Measurements from ENCODE around the gene COX6B2.
"Not testable (repeated sequence)": the region's sequence is repeated elsewhere in the genome, so short reads cannot be mapped to it uniquely, and the experiment has no call there.

Gene COX6B2

GRCh38 chr19:55333870-55334269 lies 20.6 kb downstream of the COX6B2 start:
- TF ChIP-seq EZH2 (optimal IDR thresholded peaks at IDR 0.05; ENCODE audit: low read depth, low read length) (no peak), EZH2phosphoT487 (IDR thresholded peaks at IDR 0.05; ENCODE audit: low read length) (no peak)
- TF ChIP-seq, protein P1, sequence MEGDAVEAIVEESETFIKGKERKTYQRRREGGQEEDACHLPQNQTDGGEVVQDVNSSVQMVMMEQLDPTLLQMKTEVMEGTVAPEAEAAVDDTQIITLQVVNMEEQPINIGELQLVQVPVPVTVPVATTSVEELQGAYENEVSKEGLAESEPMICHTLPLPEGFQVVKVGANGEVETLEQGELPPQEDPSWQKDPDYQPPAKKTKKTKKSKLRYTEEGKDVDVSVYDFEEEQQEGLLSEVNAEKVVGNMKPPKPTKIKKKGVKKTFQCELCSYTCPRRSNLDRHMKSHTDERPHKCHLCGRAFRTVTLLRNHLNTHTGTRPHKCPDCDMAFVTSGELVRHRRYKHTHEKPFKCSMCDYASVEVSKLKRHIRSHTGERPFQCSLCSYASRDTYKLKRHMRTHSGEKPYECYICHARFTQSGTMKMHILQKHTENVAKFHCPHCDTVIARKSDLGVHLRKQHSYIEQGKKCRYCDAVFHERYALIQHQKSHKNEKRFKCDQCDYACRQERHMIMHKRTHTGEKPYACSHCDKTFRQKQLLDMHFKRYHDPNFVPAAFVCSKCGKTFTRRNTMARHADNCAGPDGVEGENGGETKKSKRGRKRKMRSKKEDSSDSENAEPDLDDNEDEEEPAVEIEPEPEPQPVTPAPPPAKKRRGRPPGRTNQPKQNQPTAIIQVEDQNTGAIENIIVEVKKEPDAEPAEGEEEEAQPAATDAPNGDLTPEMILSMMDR (IDR thresholded peaks at IDR 0.05; ENCODE audit: low read length) = no peak
- no peaks in the 10 kb centered on the region for H3K79me2 ChIP-seq (ENCODE audit: low read length)
- H3K4me2 ChIP-seq (ENCODE audit: low read depth, low read length) = no peak overlapping the region
- H4K20me1 ChIP-seq (ENCODE audit: insufficient read depth, low read length) = no peaks in the 10 kb centered on the region
- no peak overlapping the region for H3K27ac ChIP-seq (ENCODE audit: low read length)
- H3K27me3 ChIP-seq (replicated peaks; ENCODE audit: insufficient read depth, low read length) = peaks cover 16% of the 10 kb centered on the region
- H3K9me2 ChIP-seq (replicated peaks; ENCODE audit: insufficient read depth, low read length) = no peaks in the 10 kb centered on the region
- peaks cover 5% of the 10 kb centered on the region; the same call in 1 of the 2 replicates for H3K4me1 ChIP-seq (ENCODE audit: low read length)
- H2AFZ ChIP-seq (ENCODE audit: low read length) = no peak overlapping the region
- no peaks in the 10 kb centered on the region for H3K36me3 ChIP-seq (replicated peaks; ENCODE audit: insufficient read depth, low read length)
- H3F3A ChIP-seq (ENCODE audit: insufficient read depth, low read length) = peaks cover 6% of the 10 kb centered on the region; the same call in 1 of the 2 replicates
- H3K4me3 ChIP-seq (ENCODE audit: low read length) = no peak overlapping the region
- H3K9ac ChIP-seq (ENCODE audit: low read length) = no peak overlapping the region
- H3K9me3 ChIP-seq (replicated peaks; ENCODE audit: insufficient read depth, low read length) = no peaks in the 10 kb centered on the region
- DNase-seq = no peak

- not testable (repeated sequence) for DNase-seq; H4K20me1 ChIP-seq (ENCODE audit: insufficient read depth, low read length); H3F3A ChIP-seq (ENCODE audit: insufficient read depth, low read length); H3K4me3 ChIP-seq (ENCODE audit: low read length); H2AFZ ChIP-seq (ENCODE audit: low read length); H3K27ac ChIP-seq (ENCODE audit: low read length); H3K9me3 ChIP-seq (replicated peaks; ENCODE audit: insufficient read depth, low read length); H3K9ac ChIP-seq (ENCODE audit: low read length); H3K4me1 ChIP-seq (ENCODE audit: low read length); H3K27me3 ChIP-seq (replicated peaks; ENCODE audit: insufficient read depth, low read length); H3K79me2 ChIP-seq (ENCODE audit: low read length); H3K4me2 ChIP-seq (ENCODE audit: low read depth, low read length); H3K36me3 ChIP-seq (replicated peaks; ENCODE audit: insufficient read depth, low read length); H3K9me2 ChIP-seq (replicated peaks; ENCODE audit: insufficient read depth, low read length)
Measured at GRCh38 chr19:55329791-55330190, 24.7 kb downstream of the COX6B2 start.

- H3F3A ChIP-seq (ENCODE audit: insufficient read depth, low read length); H3K9ac ChIP-seq (ENCODE audit: low read length); DNase-seq; H2AFZ ChIP-seq (ENCODE audit: low read length); H3K9me2 ChIP-seq (replicated peaks; ENCODE audit: insufficient read depth, low read length); H4K20me1 ChIP-seq (ENCODE audit: insufficient read depth, low read length); H3K27me3 ChIP-seq (replicated peaks; ENCODE audit: insufficient read depth, low read length); H3K27ac ChIP-seq (ENCODE audit: low read length); H3K9me3 ChIP-seq (replicated peaks; ENCODE audit: insufficient read depth, low read length); H3K36me3 ChIP-seq (replicated peaks; ENCODE audit: insufficient read depth, low read length); H3K4me2 ChIP-seq (ENCODE audit: low read depth, low read length); H3K4me3 ChIP-seq (ENCODE audit: low read length); H3K79me2 ChIP-seq (ENCODE audit: low read length); H3K4me1 ChIP-seq (ENCODE audit: low read length): not testable (repeated sequence)
Measured at GRCh38 chr19:55328774-55329318, 25.7 kb downstream of the COX6B2 start.

- Histone ChIP-seq H3K9me3 (replicated peaks; ENCODE audit: insufficient read depth, low read length) (no peaks in the 10 kb centered on the region), H3K4me1 (ENCODE audit: low read length) (no peaks in the 10 kb centered on the region), H3K4me3 (ENCODE audit: low read length) (peak within 1 kb of the TSS; percentile 20; the same call in 1 of the 2 replicates), H3K9ac (ENCODE audit: low read length) (no peak within 1 kb of the TSS), H3K27ac (ENCODE audit: low read length) (no peak within 1 kb of the TSS), H3K79me2 (ENCODE audit: low read length) (no peaks in the 10 kb centered on the region), H4K20me1 (ENCODE audit: insufficient read depth, low read length) (no peaks in the 10 kb centered on the region), H3K27me3 (replicated peaks; ENCODE audit: insufficient read depth, low read length) (no peaks in the 10 kb centered on the region), H2AFZ (ENCODE audit: low read length) (peak within 1 kb of the TSS; percentile 47), H3K36me3 (replicated peaks; ENCODE audit: insufficient read depth, low read length) (no peaks in the 10 kb centered on the region), H3K9me2 (replicated peaks; ENCODE audit: insufficient read depth, low read length) (no peaks in the 10 kb centered on the region), H3F3A (ENCODE audit: insufficient read depth, low read length) (no peaks in the 10 kb centered on the region), H3K4me2 (ENCODE audit: low read depth, low read length) (peak within 1 kb of the TSS; percentile 53; the same call in 1 of the 2 replicates)
- DNase-seq = peak; percentile 51
- TF ChIP-seq EZH2phosphoT487 (IDR thresholded peaks at IDR 0.05; ENCODE audit: low read length) = no peak
- no peak for TF ChIP-seq EZH2 (optimal IDR thresholded peaks at IDR 0.05; ENCODE audit: low read depth, low read length)
- TF ChIP-seq, protein P1 (IDR thresholded peaks at IDR 0.05; ENCODE audit: low read length) = no peak
Measured at GRCh38 chr19:55325172-55325571, 29.3 kb downstream of the COX6B2 start, which contains the start of gene TMEM150B. Gene TMEM150B (minus strand): TSS chr19:55325341. CDS start chr19:55321036, 4,305 bp downstream.

All from MM.1S (cell line).